Astrocyte (in vitro differentiated cells and primary cell): ENCODE results near the gene FOXB2. TPM values are rescaled to one million over a fixed set of nuclear protein-coding genes. Genes with fewer than 3 reads are reported as not detected.
A peak's percentile ranks its signal among the peaks of the same experiment; 100 is the strongest.

Experiments used
- DNase-seq: peaks from one replicate; pipeline ENCODE4 v3.0.0-alpha.2; 2010; ENCODE audit warnings: low read depth
- FAIRE-seq: peaks from 2 replicates; lab custom pipeline; 2011; peaks lifted over from hg19 to GRCh38; lab: Jason Lieb, UNC
- H2AFZ ChIP-seq: 2 replicates; pipeline ENCODE4 v1.6.0; 2012; ENCODE audit warnings: low read depth, low read length, inconsistent platforms
- H3K27ac ChIP-seq: 2 replicates; pipeline ENCODE4 v1.5.1; 2011; ENCODE audit warnings: low read depth, low read length, inconsistent platforms
- H3K27me3 ChIP-seq: 2 replicates; pipeline ENCODE4 v1.6.0; 2011; ENCODE audit warnings: low read length, inconsistent platforms; ENCODE audit not compliant: insufficient read depth
- H3K36me3 ChIP-seq: 2 replicates; pipeline ENCODE4 v1.5.1; 2011; ENCODE audit warnings: low read length, inconsistent platforms; ENCODE audit not compliant: insufficient read depth
- H3K4me1 ChIP-seq: 2 replicates; pipeline ENCODE4 v1.5.1; 2011; ENCODE audit warnings: low read length, inconsistent platforms; ENCODE audit not compliant: insufficient read depth
- H3K4me2 ChIP-seq: 2 replicates; pipeline ENCODE4 v1.6.0; 2012; ENCODE audit warnings: low read length, inconsistent platforms
- H3K4me3 ChIP-seq: 2 replicates; pipeline ENCODE4 v1.5.1; 2011; ENCODE audit warnings: low read depth, mild to moderate bottlenecking, low read length, inconsistent platforms; ENCODE audit not compliant: insufficient read depth
- H3K79me2 ChIP-seq: 2 replicates; pipeline ENCODE4 v1.6.0; 2012; ENCODE audit warnings: mild to moderate bottlenecking, low read length, inconsistent platforms; ENCODE audit not compliant: insufficient read depth
- H3K9ac ChIP-seq: 2 replicates; pipeline ENCODE4 v1.6.0; 2012; ENCODE audit warnings: mild to moderate bottlenecking, low read length, inconsistent platforms
- H3K9me3 ChIP-seq: 2 replicates; pipeline ENCODE4 v1.5.1; 2012; ENCODE audit warnings: low read depth, mild to moderate bottlenecking, low read length, inconsistent platforms; ENCODE audit not compliant: insufficient read depth
- H4K20me1 ChIP-seq: 2 replicates; pipeline ENCODE4 v1.6.0; 2012; ENCODE audit warnings: low read length, inconsistent platforms; ENCODE audit not compliant: insufficient read depth
- H3K27ac Mint-ChIP-seq: one replicate; pipeline ENCODE4 v1.8.0; 2021; ENCODE audit warnings: mild to moderate bottlenecking, mixed read lengths; ENCODE audit not compliant: unreplicated experiment
- H3K27me3 Mint-ChIP-seq: one replicate; pipeline ENCODE4 v1.8.0; 2021; ENCODE audit warnings: low read depth, mixed read lengths; ENCODE audit not compliant: unreplicated experiment
- H3K36me3 Mint-ChIP-seq: one replicate; pipeline ENCODE4 v1.8.0; 2021; ENCODE audit warnings: low read depth, mixed read lengths; ENCODE audit not compliant: unreplicated experiment
- H3K4me1 Mint-ChIP-seq: one replicate; pipeline ENCODE4 v1.8.0; 2021; ENCODE audit warnings: low read depth, mixed read lengths; ENCODE audit not compliant: unreplicated experiment
- H3K4me3 Mint-ChIP-seq: one replicate; pipeline ENCODE4 v1.8.0; 2021; ENCODE audit warnings: mild to moderate bottlenecking, moderate library complexity, mixed read lengths; ENCODE audit not compliant: unreplicated experiment
- H3K9me3 Mint-ChIP-seq: one replicate; pipeline ENCODE4 v1.8.0; 2021; ENCODE audit warnings: mild to moderate bottlenecking, mixed read lengths; ENCODE audit not compliant: unreplicated experiment
- EZH2 ChIP-seq: IDR thresholded peaks from 2 replicates; pipeline ENCODE4 v1.6.1; 2012; ENCODE audit warnings: mild to moderate bottlenecking, low read length, inconsistent platforms; ENCODE audit not compliant: insufficient read depth
- total RNA-seq: library from RNA; stranded (reverse); gene quantifications from 2 replicates; pipeline ENCODE4 v1.2.1, GENCODE V29; 2021
- TF ChIP-seq, protein P1 (sequence below): IDR thresholded peaks from 2 replicates; pipeline ENCODE4 v1.5.1; 2011; ENCODE audit warnings: low read depth, mild to moderate bottlenecking, inconsistent platforms, low read length, moderate library complexity; ENCODE audit not compliant: insufficient read depth

Gene FOXB2
- total RNA-seq, 1 donor from 2014 or later: not detected

DNA sequence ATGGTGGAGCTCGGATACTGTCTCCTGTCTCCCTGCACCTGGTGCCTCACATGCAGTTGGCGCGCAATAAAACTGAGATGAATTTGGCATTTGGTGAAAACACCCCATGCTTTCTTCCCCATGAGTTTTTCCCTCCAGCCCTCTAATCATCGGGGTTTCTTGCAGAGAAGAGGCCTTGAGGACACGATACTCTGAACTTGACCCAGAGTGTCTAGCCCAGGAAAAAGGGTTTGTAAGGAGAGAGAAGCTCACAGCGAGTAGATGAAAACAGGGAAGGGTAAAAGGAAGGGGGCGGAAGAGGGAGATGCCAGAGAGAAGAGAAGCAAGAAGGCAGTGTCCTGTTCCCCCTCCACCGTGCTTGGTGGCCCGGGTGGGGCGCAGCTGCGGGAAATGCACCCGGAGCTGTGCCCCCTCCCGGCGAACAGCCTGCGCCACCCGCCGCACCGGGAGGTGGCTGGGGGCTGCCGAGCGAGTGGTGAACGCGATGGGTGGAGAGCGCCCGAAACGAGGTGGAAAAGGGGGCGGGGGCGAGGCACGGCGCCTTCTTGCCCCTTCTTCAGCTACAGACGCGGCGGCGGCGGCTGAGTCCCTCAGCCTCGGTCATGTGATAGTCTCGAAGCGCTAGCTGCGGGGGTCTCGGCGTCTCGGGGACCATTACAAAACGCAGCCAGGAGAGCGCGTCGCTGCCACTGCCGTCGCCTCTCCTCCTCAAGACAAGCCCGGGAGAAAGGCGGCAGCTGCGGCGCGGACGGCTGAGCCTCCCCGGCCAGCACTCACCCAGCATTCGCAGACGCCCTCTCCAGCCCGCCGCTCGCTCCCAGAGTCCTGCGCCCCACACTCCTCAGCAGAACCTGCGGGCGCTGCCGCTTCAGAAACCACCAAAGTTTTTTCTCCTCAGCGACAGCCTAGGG, 1.1 kb upstream of the FOXB2 start:
- TF ChIP-seq EZH2: peak; percentile 21
- TF ChIP-seq, protein P1, sequence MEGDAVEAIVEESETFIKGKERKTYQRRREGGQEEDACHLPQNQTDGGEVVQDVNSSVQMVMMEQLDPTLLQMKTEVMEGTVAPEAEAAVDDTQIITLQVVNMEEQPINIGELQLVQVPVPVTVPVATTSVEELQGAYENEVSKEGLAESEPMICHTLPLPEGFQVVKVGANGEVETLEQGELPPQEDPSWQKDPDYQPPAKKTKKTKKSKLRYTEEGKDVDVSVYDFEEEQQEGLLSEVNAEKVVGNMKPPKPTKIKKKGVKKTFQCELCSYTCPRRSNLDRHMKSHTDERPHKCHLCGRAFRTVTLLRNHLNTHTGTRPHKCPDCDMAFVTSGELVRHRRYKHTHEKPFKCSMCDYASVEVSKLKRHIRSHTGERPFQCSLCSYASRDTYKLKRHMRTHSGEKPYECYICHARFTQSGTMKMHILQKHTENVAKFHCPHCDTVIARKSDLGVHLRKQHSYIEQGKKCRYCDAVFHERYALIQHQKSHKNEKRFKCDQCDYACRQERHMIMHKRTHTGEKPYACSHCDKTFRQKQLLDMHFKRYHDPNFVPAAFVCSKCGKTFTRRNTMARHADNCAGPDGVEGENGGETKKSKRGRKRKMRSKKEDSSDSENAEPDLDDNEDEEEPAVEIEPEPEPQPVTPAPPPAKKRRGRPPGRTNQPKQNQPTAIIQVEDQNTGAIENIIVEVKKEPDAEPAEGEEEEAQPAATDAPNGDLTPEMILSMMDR: no peak
- peaks cover 27% of the 10 kb centered on the region for H4K20me1 ChIP-seq
- H3K4me2 ChIP-seq: peak overlapping the region; percentile 46
- peaks cover 58% of the 10 kb centered on the region for H3K9me3 Mint-ChIP-seq
- no peak overlapping the region for H3K27ac ChIP-seq
- FAIRE-seq (no peak), DNase-seq (no peak)
- H3K36me3 Mint-ChIP-seq: peaks cover 7% of the 10 kb centered on the region
- peaks cover 92% of the 10 kb centered on the region for H3K27me3 ChIP-seq
- peak overlapping the region; percentile 90 for H3K27ac Mint-ChIP-seq
- H3K27me3 Mint-ChIP-seq: peaks cover 76% of the 10 kb centered on the region
- H3K4me1 Mint-ChIP-seq: peaks cover 7% of the 10 kb centered on the region
- H3K4me1 ChIP-seq: peaks cover 2% of the 10 kb centered on the region
- H3K36me3 ChIP-seq: no peaks in the 10 kb centered on the region
- H3K9ac ChIP-seq: no peak overlapping the region
- no peak overlapping the region for H3K4me3 ChIP-seq
- H2AFZ ChIP-seq: peak overlapping the region; percentile 41
- no peaks in the 10 kb centered on the region for H3K79me2 ChIP-seq
- H3K4me3 Mint-ChIP-seq: no peak overlapping the region
- H3K9me3 ChIP-seq: peaks cover 13% of the 10 kb centered on the region

DNA sequence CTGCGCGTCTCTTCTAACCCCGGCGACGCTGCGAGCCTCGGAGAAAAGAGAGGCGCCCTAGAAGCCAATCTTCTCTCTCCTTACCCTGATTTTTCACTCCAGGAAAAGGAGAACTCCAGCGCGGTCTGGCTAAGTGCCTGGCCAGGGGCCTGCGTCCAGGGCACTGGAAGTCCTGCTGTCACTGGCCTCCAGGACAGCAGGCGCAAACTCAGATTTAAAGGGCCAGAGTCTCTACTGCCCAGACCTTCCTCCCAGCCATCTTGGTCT, 553 bp upstream of the FOXB2 start:
- Histone ChIP-seq H3K9ac (no peak overlapping the region), H3K36me3 (no peaks in the 10 kb centered on the region), H3K9me3 (peaks cover 10% of the 10 kb centered on the region), H4K20me1 (peaks cover 27% of the 10 kb centered on the region), H3K27me3 (peaks cover 92% of the 10 kb centered on the region), H3K79me2 (no peaks in the 10 kb centered on the region), H3K27ac (no peak overlapping the region), H2AFZ (peak overlapping the region; percentile 41), H3K4me3 (no peak overlapping the region), H3K4me2 (peak overlapping the region; percentile 46), H3K4me1 (peaks cover 2% of the 10 kb centered on the region)
- Mint-ChIP-seq H3K36me3 (peaks cover 7% of the 10 kb centered on the region), H3K4me1 (peaks cover 7% of the 10 kb centered on the region), H3K27ac (no peak overlapping the region), H3K9me3 (peaks cover 54% of the 10 kb centered on the region), H3K27me3 (peaks cover 76% of the 10 kb centered on the region), H3K4me3 (no peak overlapping the region)
- TF ChIP-seq EZH2: no peak
- TF ChIP-seq, protein P1: no peak
- DNase-seq (no peak), FAIRE-seq (no peak)

DNA sequence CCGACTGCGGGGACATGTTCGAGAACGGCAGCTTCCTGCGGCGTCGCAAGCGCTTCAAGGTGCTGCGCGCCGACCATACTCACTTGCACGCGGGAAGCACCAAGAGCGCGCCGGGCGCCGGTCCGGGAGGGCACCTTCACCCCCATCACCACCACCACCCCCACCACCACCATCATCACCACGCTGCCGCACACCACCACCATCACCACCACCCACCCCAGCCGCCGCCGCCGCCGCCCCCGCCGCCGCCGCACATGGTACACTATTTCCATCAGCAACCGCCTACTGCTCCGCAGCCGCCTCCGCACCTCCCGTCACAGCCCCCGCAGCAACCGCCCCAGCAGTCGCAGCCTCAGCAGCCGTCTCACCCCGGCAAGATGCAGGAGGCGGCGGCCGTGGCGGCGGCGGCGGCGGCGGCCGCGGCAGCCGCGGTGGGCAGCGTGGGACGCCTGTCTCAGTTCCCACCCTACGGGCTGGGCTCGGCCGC, 514 bp downstream of the FOXB2 start:
- H3K4me3 ChIP-seq: no peak overlapping the region
- Mint-ChIP-seq H3K36me3 (peaks cover 7% of the 10 kb centered on the region), H3K9me3 (peaks cover 46% of the 10 kb centered on the region), H3K4me3 (no peak overlapping the region), H3K27ac (peak overlapping the region; percentile 26), H3K27me3 (peaks cover 77% of the 10 kb centered on the region), H3K4me1 (peaks cover 7% of the 10 kb centered on the region)
- H3K4me2 ChIP-seq: peak overlapping the region; percentile 48
- H3K36me3 ChIP-seq: no peaks in the 10 kb centered on the region
- no peak for TF ChIP-seq EZH2
- TF ChIP-seq, protein P1: no peak
- H4K20me1 ChIP-seq: peaks cover 22% of the 10 kb centered on the region
- no peaks in the 10 kb centered on the region for H3K4me1 ChIP-seq
- H2AFZ ChIP-seq: peak overlapping the region; percentile 69
- FAIRE-seq (no peak), DNase-seq (no peak)
- no peaks in the 10 kb centered on the region for H3K79me2 ChIP-seq
- no peak overlapping the region for H3K27ac ChIP-seq
- H3K27me3 ChIP-seq: peaks cover 92% of the 10 kb centered on the region
- no peak overlapping the region for H3K9ac ChIP-seq
- peaks cover 10% of the 10 kb centered on the region for H3K9me3 ChIP-seq
